Measurements from ENCODE around the gene PDS5B. TPM values are rescaled to one million over a fixed set of nuclear protein-coding genes. Genes with fewer than 3 reads are reported as not detected.
"Not testable (repeated sequence)": the region's sequence is repeated elsewhere in the genome, so short reads cannot be mapped to it uniquely, and the experiment has no call there.

Gene PDS5B
- total RNA-seq, 1 experiment from 2014 or later = 25.4 TPM

DNA sequence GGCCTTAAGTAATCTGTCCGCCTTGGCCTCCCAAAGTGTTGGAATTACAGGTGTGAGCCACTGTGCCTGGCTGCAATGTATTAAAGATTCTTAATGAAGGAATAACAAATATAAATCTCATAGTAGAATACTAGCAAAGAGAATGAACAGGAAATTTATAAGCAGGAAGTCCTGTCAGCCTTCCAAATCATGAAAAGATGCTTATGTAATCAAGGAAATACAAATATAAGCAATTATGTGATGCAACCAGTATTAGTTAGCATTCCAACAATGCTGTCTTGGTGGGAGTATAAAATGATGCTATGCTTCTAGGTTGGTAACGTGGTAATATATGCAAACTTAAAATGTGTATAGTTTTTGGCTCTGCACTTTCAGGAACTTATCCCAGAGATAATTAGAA is 133.8 kb downstream of the PDS5B start:
- TF ChIP-seq CTCF (IDR thresholded peaks at IDR 0.05; ENCODE audit: unreplicated experiment) = no peak
- no peak overlapping the region for H3K4me3 Mint-ChIP-seq (ENCODE audit: unreplicated experiment)
- H3K9me3 Mint-ChIP-seq (ENCODE audit: unreplicated experiment) = no peaks in the 10 kb centered on the region
- H3K27ac Mint-ChIP-seq (ENCODE audit: low read depth, unreplicated experiment) = no peak overlapping the region
- POLR2A ChIA-PET = no interaction called here
- intact Hi-C loops (cut with micrococcal nuclease) = no loop called here
- CTCF ChIA-PET = no interaction called here
- DNase-seq (ENCODE audit: unreplicated experiment) = peak; percentile 5
- H3K36me3 Mint-ChIP-seq (ENCODE audit: insufficient read depth, unreplicated experiment) = peaks cover 23% of the 10 kb centered on the region
- BruUV-seq (replicated peaks) = no TSS peak
- H3K4me1 Mint-ChIP-seq (ENCODE audit: insufficient read depth, unreplicated experiment) = no peaks in the 10 kb centered on the region
- no peaks in the 10 kb centered on the region for H3K27me3 Mint-ChIP-seq (ENCODE audit: insufficient read depth, unreplicated experiment)

- H3K27me3 Mint-ChIP-seq (ENCODE audit: insufficient read depth, unreplicated experiment); intact Hi-C loops (cut with micrococcal nuclease); H3K4me3 Mint-ChIP-seq (ENCODE audit: unreplicated experiment); BruUV-seq (replicated peaks); H3K9me3 Mint-ChIP-seq (ENCODE audit: unreplicated experiment); POLR2A ChIA-PET; DNase-seq (ENCODE audit: unreplicated experiment); H3K4me1 Mint-ChIP-seq (ENCODE audit: insufficient read depth, unreplicated experiment); CTCF ChIA-PET; H3K27ac Mint-ChIP-seq (ENCODE audit: low read depth, unreplicated experiment): not testable (repeated sequence)
- H3K36me3 Mint-ChIP-seq (ENCODE audit: insufficient read depth, unreplicated experiment) = peaks cover 24% of the 10 kb centered on the region
Measured at GRCh38 chr13:32721131-32722034, 135.1 kb downstream of the PDS5B start.

DNA sequence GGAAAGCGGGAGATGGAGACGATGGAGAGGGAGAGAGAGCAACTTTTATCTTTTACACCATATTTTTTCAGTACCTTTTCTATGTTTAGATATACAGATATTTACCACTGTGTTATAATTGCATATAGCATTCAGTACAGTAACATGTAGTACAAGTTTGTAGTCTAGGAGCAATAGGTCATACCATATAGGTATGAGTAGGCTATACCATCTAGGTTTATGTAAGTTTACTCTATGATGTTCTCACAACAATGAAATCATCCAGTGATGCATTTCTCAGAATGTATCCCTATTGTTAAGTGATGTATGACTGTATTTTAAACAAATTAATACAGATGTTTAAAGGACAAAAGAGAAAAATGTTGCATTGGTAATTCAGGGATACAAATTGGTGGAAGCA is 136.1 kb downstream of the PDS5B start:
- H3K9me3 Mint-ChIP-seq (ENCODE audit: unreplicated experiment) = no peaks in the 10 kb centered on the region
- intact Hi-C loops (cut with micrococcal nuclease) = no loop called here
- no peak for TF ChIP-seq CTCF (IDR thresholded peaks at IDR 0.05; ENCODE audit: unreplicated experiment)
- DNase-seq (ENCODE audit: unreplicated experiment) = no peak
- no peak overlapping the region for H3K4me3 Mint-ChIP-seq (ENCODE audit: unreplicated experiment)
- CTCF ChIA-PET = no interaction called here
- no peaks in the 10 kb centered on the region for H3K4me1 Mint-ChIP-seq (ENCODE audit: insufficient read depth, unreplicated experiment)
- no peak overlapping the region for H3K27ac Mint-ChIP-seq (ENCODE audit: low read depth, unreplicated experiment)
- peaks cover 24% of the 10 kb centered on the region for H3K36me3 Mint-ChIP-seq (ENCODE audit: insufficient read depth, unreplicated experiment)
- POLR2A ChIA-PET = no interaction called here
- H3K27me3 Mint-ChIP-seq (ENCODE audit: insufficient read depth, unreplicated experiment) = no peaks in the 10 kb centered on the region
- BruUV-seq (replicated peaks) = no TSS peak

GRCh38 chr13:32723987-32724386 is 137.7 kb downstream of the PDS5B start:
- no peaks in the 10 kb centered on the region for H3K27me3 Mint-ChIP-seq (ENCODE audit: insufficient read depth, unreplicated experiment)
- no TSS peak for BruUV-seq (replicated peaks)
- H3K9me3 Mint-ChIP-seq (ENCODE audit: unreplicated experiment) = no peaks in the 10 kb centered on the region
- TF ChIP-seq CTCF (IDR thresholded peaks at IDR 0.05; ENCODE audit: unreplicated experiment) = no peak
- no peak for DNase-seq (ENCODE audit: unreplicated experiment)
- no peak overlapping the region for H3K27ac Mint-ChIP-seq (ENCODE audit: low read depth, unreplicated experiment)
- peaks cover 24% of the 10 kb centered on the region for H3K36me3 Mint-ChIP-seq (ENCODE audit: insufficient read depth, unreplicated experiment)
- CTCF ChIA-PET = interaction anchor here (0.6 kb wide), 3 partner anchors 11 to 387 kb away, joined by 3 to 4 read pairs (median 4); no protein-coding TSS in a partner anchor
- peaks cover 6% of the 10 kb centered on the region for H3K4me1 Mint-ChIP-seq (ENCODE audit: insufficient read depth, unreplicated experiment)
- no peak overlapping the region for H3K4me3 Mint-ChIP-seq (ENCODE audit: unreplicated experiment)
- intact Hi-C loops (cut with micrococcal nuclease) = no loop called here
- POLR2A ChIA-PET = interaction anchor here (0.6 to 0.7 kb wide), 2 partner anchors 10 to 171 kb away, joined by 3 read pairs; no protein-coding TSS in a partner anchor
